ENCODE results near the gene ANXA11.
A peak's percentile ranks its signal among the peaks of the same experiment; 100 is the strongest.
"Not testable (repeated sequence)": the region's sequence is repeated elsewhere in the genome, so short reads cannot be mapped to it uniquely, and the experiment has no call there.

DNA sequence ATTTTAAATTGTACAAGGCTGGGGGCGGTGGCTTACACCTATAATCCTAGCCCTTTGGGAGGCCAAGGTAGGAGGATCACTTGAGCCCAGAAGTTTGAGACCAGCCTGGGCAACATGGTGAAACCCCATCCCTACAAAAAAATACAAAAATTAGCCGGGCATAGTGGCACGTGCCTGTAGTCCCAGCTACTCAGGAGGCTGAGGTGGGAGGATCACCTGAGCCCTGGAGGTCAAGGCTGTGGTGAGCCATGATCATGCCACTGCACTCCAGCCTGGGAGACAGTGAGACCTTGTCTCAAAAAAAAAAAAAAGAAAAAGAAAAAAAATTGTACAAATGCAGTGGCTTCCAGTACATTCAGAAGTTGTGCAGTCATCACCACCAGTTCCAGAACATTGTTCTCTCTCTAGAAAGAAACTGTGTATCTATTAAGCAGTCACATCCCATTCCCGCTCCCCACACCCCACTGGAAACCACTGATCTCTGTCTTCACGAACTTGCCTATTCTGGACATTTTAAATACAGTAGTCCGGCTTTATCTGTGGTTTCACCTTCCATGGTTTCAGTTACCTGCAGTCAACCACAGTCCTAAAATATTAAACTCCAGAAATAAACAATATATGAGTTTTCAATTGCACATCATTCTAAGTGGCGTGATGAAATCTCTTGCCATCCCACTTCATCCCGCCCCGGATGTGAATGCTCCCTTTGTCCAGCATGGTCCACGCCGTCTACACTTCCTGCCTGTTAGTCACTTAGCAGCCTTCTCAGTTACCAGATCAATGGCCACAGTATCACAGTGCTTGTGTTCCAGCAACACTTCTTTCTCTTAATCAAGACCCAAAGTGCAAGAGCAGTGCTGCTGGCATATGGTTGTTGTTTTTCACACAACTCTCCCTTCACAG, 59.7 kb downstream of the ANXA11 start:
- TF ChIP-seq POLR2AphosphoS5 (IDR thresholded peaks at IDR 0.05; ENCODE audit: borderline replicate concordance, low read depth, low read length): 0 out of 2 replicates have a peak, but pooled peaks have one; percentile 23
- TF ChIP-seq EZH2 (IDR thresholded peaks at IDR 0.05); FOXP2 (optimal IDR thresholded peaks at IDR 0.05; ENCODE audit: control extremely low read depth, extremely low read length, insufficient read depth): not testable (repeated sequence)

All from SK-N-MC (cell line).